IMR-90 (cell line): ENCODE results near the gene PARD6G. TPM values are rescaled to one million over a fixed set of nuclear protein-coding genes. Genes with fewer than 3 reads are reported as not detected.
A peak's percentile ranks its signal among the peaks of the same experiment; 100 is the strongest.

Experiments used
- ATAC-seq: fragments of 200-7000 bp; cut with Tn5 transposase; 2 replicates; pipeline ENCODE4 v1.9.1; 2020; ENCODE audit warnings: low read depth, mild to moderate bottlenecking, moderate library complexity
- BruUV-seq: library from RNA; stranded (reverse); fragments of 400-500 nt; replicated peaks from 2 replicates; lab custom pipeline; 2021; lab: Mats Ljungman, UMichigan
- CTCF ChIA-PET: fragments of 300-600 bp; formaldehyde crosslinking; extraction: SDS; loops from one replicate; lab custom pipeline; 2021; ENCODE audit warnings: antibody characterized with exemption; lab: Yijun Ruan, JAX
- POLR2A ChIA-PET: fragments of 300-600 bp; sonication (Branson Sonifier 250); formaldehyde crosslinking; loops from one replicate; lab custom pipeline; 2022; ENCODE audit warnings: antibody characterized with exemption; ENCODE audit not compliant: unreplicated experiment; lab: Charles Lee
- DNase-seq: peaks from one replicate; pipeline ENCODE4 v3.0.0; 2013
- H2AFZ ChIP-seq: replicated peaks from 2 replicates; pipeline ENCODE3; 2013; ENCODE audit warnings: low read length, mild to moderate bottlenecking; ENCODE audit not compliant: poor library complexity
- H2AK5ac ChIP-seq: 2 replicates; pipeline ENCODE4 v1.6.1; 2013; ENCODE audit warnings: low read depth, low read length, inconsistent platforms
- H2AK9ac ChIP-seq: replicated peaks from 2 replicates; pipeline ENCODE3; 2013; ENCODE audit warnings: mild to moderate bottlenecking, low read depth, low read length, moderate library complexity; ENCODE audit not compliant: poor library complexity
- H2BK120ac ChIP-seq: 2 replicates; pipeline ENCODE4 v1.6.1; 2013; ENCODE audit warnings: low read depth, low read length, inconsistent platforms
- H2BK15ac ChIP-seq: 3 replicates; pipeline ENCODE4 v1.6.1; 2013; ENCODE audit warnings: low read depth, low read length, inconsistent platforms
- H2BK20ac ChIP-seq: 2 replicates; pipeline ENCODE4 v1.6.1; 2013; ENCODE audit warnings: low read depth, mild to moderate bottlenecking, inconsistent platforms, low read length, moderate library complexity
- H2BK5ac ChIP-seq: 2 replicates; pipeline ENCODE4 v1.6.1; 2013; ENCODE audit warnings: mild to moderate bottlenecking, low read depth, low read length, inconsistent platforms; ENCODE audit not compliant: poor library complexity, severe bottlenecking
- H3K14ac ChIP-seq: replicated peaks from 2 replicates; pipeline ENCODE4 v1.6.1; 2013; ENCODE audit warnings: low read depth, low read length, inconsistent platforms
- H3K18ac ChIP-seq: 2 replicates; pipeline ENCODE4 v1.6.1; 2013; ENCODE audit warnings: low read depth, low read length, control low read depth
- H3K23ac ChIP-seq: 2 replicates; pipeline ENCODE4 v1.6.1; 2013; ENCODE audit warnings: low read depth, low read length, inconsistent platforms
- H3K27ac ChIP-seq: 2 replicates; pipeline ENCODE4 v1.5.1; 2013; ENCODE audit warnings: mild to moderate bottlenecking, control low read depth, low read length; ENCODE audit not compliant: insufficient read depth
- H3K27me3 ChIP-seq: 2 replicates; pipeline ENCODE4 v1.6.1; 2013; ENCODE audit warnings: low read length; ENCODE audit not compliant: control insufficient read depth, insufficient read depth
- H3K36me3 ChIP-seq: 2 replicates; pipeline ENCODE4 v1.6.1; 2013; ENCODE audit warnings: low read length, mixed read lengths; ENCODE audit not compliant: control insufficient read depth, insufficient read depth
- H3K4ac ChIP-seq: 2 replicates; pipeline ENCODE4 v1.6.1; 2013; ENCODE audit warnings: low read depth, low read length, inconsistent platforms
- H3K4me1 ChIP-seq: 2 replicates; pipeline ENCODE4 v1.6.1; 2013; ENCODE audit warnings: low read length, mixed read lengths; ENCODE audit not compliant: control insufficient read depth, insufficient read depth
- H3K4me2 ChIP-seq: 2 replicates; pipeline ENCODE4 v1.6.1; 2013; ENCODE audit warnings: low read depth, mild to moderate bottlenecking, control low read depth, low read length, moderate library complexity
- H3K4me3 ChIP-seq: 2 replicates; pipeline ENCODE4 v1.5.1; 2013; ENCODE audit warnings: low read depth, mild to moderate bottlenecking, control low read depth, low read length, moderate library complexity; ENCODE audit not compliant: insufficient read depth
- H3K56ac ChIP-seq: 2 replicates; pipeline ENCODE4 v1.6.1; 2013; ENCODE audit warnings: low read length, inconsistent platforms; ENCODE audit not compliant: insufficient read depth; ENCODE audit errors: extremely low read depth
- H3K79me1 ChIP-seq, 2 experiments: 2 replicates each; pipeline ENCODE4 v1.6.1; 2013; ENCODE audit warnings: low read length in 2 of 2, inconsistent platforms in 1 of 2, low read depth in 1 of 2
- H3K9ac ChIP-seq: 2 replicates; pipeline ENCODE4 v1.6.1; 2013; ENCODE audit warnings: low read depth, low read length, control low read depth
- H3K9me1 ChIP-seq: 2 replicates; pipeline ENCODE4 v1.6.1; 2013; ENCODE audit warnings: low read length, inconsistent platforms; ENCODE audit not compliant: insufficient read depth
- H3K9me3 ChIP-seq: 2 replicates; pipeline ENCODE4 v1.6.1; 2013; ENCODE audit warnings: low read length; ENCODE audit not compliant: control insufficient read depth, insufficient read depth
- H4K20me1 ChIP-seq: 2 replicates; pipeline ENCODE4 v1.6.1; 2013; ENCODE audit warnings: low read length, inconsistent platforms; ENCODE audit not compliant: insufficient read depth
- H4K5ac ChIP-seq: 2 replicates; pipeline ENCODE4 v1.6.1; 2013; ENCODE audit warnings: mild to moderate bottlenecking, low read depth, low read length, control low read depth
- H4K8ac ChIP-seq, 2 experiments: 2 replicates each; pipeline ENCODE4 v1.6.1; 2013; ENCODE audit warnings: low read depth in 2 of 2, low read length in 2 of 2, control low read depth in 1 of 2, inconsistent platforms in 1 of 2
- H4K91ac ChIP-seq: 2 replicates; pipeline ENCODE4 v1.6.1; 2013; ENCODE audit warnings: low read depth, low read length, inconsistent platforms; ENCODE audit not compliant: insufficient read depth
- BHLHE40 ChIP-seq: fragments of 150-350 bp; IDR thresholded peaks from 2 replicates; pipeline ENCODE4 v1.6.1; 2016; ENCODE audit warnings: mild to moderate bottlenecking, low read depth, low read length
- CHD1 ChIP-seq: IDR thresholded peaks from 2 replicates; pipeline ENCODE4 v1.6.1; 2012; ENCODE audit warnings: low read depth, low read length, improper control_type of control experiment
- CTCF ChIP-seq: conservative IDR thresholded peaks from 2 replicates; pipeline ENCODE4 v1.5.1; 2012; ENCODE audit warnings: mild to moderate bottlenecking, low read depth, low read length, improper control_type of control experiment
- FOS ChIP-seq: fragments of 150-350 bp; IDR thresholded peaks from 2 replicates; pipeline ENCODE4 v1.6.1; 2016; ENCODE audit warnings: low read depth, low read length
- MAFK ChIP-seq: IDR thresholded peaks from 2 replicates; pipeline ENCODE4 v1.6.1; 2012; ENCODE audit warnings: low read depth, low read length, improper control_type of control experiment
- MAZ ChIP-seq: IDR thresholded peaks from 2 replicates; pipeline ENCODE4 v1.6.1; 2012; ENCODE audit warnings: low read depth, mild to moderate bottlenecking, low read length, improper control_type of control experiment, moderate library complexity, borderline replicate concordance
- NFE2L2 ChIP-seq: fragments of 150-350 bp; IDR thresholded peaks from 2 replicates; pipeline ENCODE4 v1.6.1; 2016; ENCODE audit warnings: low read depth, mild to moderate bottlenecking, low read length
- RAD21 ChIP-seq: IDR thresholded peaks from 2 replicates; pipeline ENCODE4 v1.6.1; 2012; ENCODE audit warnings: low read length, improper control_type of control experiment
- RCOR1 ChIP-seq: IDR thresholded peaks from 2 replicates; pipeline ENCODE4 v1.6.1; 2012; ENCODE audit warnings: mild to moderate bottlenecking, low read length, improper control_type of control experiment; ENCODE audit not compliant: insufficient replicate concordance
- RFX5 ChIP-seq: IDR thresholded peaks from 2 replicates; pipeline ENCODE4 v1.8.0; 2012; ENCODE audit warnings: low read depth, mild to moderate bottlenecking, low read length, moderate library complexity
- WGBS, 2 experiments: methylation state at CpG; one replicate each; pipeline versions ENCODE4 v1.1.5 to v1.1.7; 2013; ENCODE audit warnings: missing lambda C conversion rate in 2 of 2; ENCODE audit not compliant: insufficient read length in 1 of 2; ENCODE audit errors: extremely low coverage in 2 of 2; 5-methylcytosine and 5-hydroxymethylcytosine counted together
- dilution Hi-C: fragments of 300-500 bp; cut with HindIII; formaldehyde crosslinking; loops from one replicate; pipeline ENCODE4 v1.14.3; 2018; ENCODE audit warnings: low sequenced_read_pairs; ENCODE audit not compliant: unreplicated experiment
- in situ Hi-C: fragments of 300-500 bp; cut with MboI; formaldehyde crosslinking; loops from 3 replicates; pipeline ENCODE4 v1.14.3; 2019; ENCODE audit warnings: low sequenced_read_pairs, inconsistent platforms, mixed read lengths
- intact Hi-C: fragments of 100-400 bp; cut with micrococcal nuclease; formaldehyde crosslinking; loops from 2 replicates; pipeline ENCODE4 v1.10.0; 2022
- polyA plus RNA-seq, 3 experiments: library from polyadenylated mRNA; depleted of rRNA; stranded (reverse); fragments of >200 nt; gene quantifications; 2 replicates each; pipeline ENCODE4 v1.2.3, GENCODE V29; 2012; ENCODE audit warnings: low replicate concordance in 1 of 3
- total RNA-seq: library from RNA; depleted of rRNA; stranded (reverse); fragments of >200 nt; gene quantifications from 2 replicates; pipeline ENCODE4 v1.2.3, GENCODE V29; 2012

PARD6G gene
- total and polyA plus RNA-seq, 2 of the 4 experiments (the other 2 are of a cell fraction) = 2.5 to 4.6 TPM

- TF ChIP-seq NFE2L2 = no peak
- TF ChIP-seq MAZ = no peak
- TF ChIP-seq RCOR1 = no peak
These were observed 34.1 kb downstream of the PARD6G start (continued) for GRCh38 chr18:80213182-80213581.

- in situ Hi-C loops (no loop called here), dilution Hi-C loops (no loop called here), intact Hi-C loops (loop anchor here (2.0 kb wide), 1 partner anchor 14 kb away; no protein-coding TSS in a partner anchor)
- Histone ChIP-seq H3K27ac (no peak overlapping the region), H3K23ac (no peak overlapping the region), H2BK5ac (no peak overlapping the region), H3K9ac (no peak overlapping the region), H2BK20ac (no peak overlapping the region), H2AK9ac (no peak overlapping the region), H3K9me3 (no peaks in the 10 kb centered on the region), H4K8ac (no peak overlapping the region), H3K56ac (no peak overlapping the region), H4K91ac (no peak overlapping the region), H2AFZ (no peak overlapping the region), H4K20me1 (no peaks in the 10 kb centered on the region; the same call in 1 of the 2 replicates), H2BK15ac (no peak overlapping the region), H3K18ac (no peak overlapping the region), H3K4me1 (peaks cover 4% of the 10 kb centered on the region), H3K4me3 (no peak overlapping the region), H2AK5ac (no peak overlapping the region), H4K5ac (no peak overlapping the region), H3K27me3 (no peaks in the 10 kb centered on the region), H3K4me2 (peak overlapping the region; percentile 68), H2BK120ac (no peak overlapping the region), H3K9me1 (peaks cover 4% of the 10 kb centered on the region; the same call in 1 of the 2 replicates), H3K79me1 (no peaks in the 10 kb centered on the region; a peak in 3 of 4 replicates), H3K14ac (no peak overlapping the region), H3K36me3 (no peaks in the 10 kb centered on the region), H3K4ac (no peak overlapping the region)
- POLR2A ChIA-PET = no interaction called here
- ATAC-seq (peak; percentile 70), DNase-seq (peak; percentile 33)
- CTCF ChIA-PET = interaction anchor here (1.0 kb wide), 1 partner anchor 34 kb away, joined by 3 read pairs; no protein-coding TSS in a partner anchor
- WGBS, 2 experiments = no CpG with 5 or more reads among the region's 6 CpGs
- BruUV-seq = no TSS peak
- TF ChIP-seq CTCF (no peak), NFE2L2 (no peak), BHLHE40 (no peak), RFX5 (no peak), MAFK (no peak), CHD1 (no peak), RAD21 (no peak), MAZ (no peak), FOS (no peak)
These were observed 36.8 kb downstream of the PARD6G start for GRCh38 chr18:80210312-80211083.
